NCI-H2107 (cell line): ENCODE measurements around the gene ACAN.

ENCODE experiments used
- DNase-seq: peaks from one replicate; lab custom pipeline; 2025; lab: John Stamatoyannopoulos, UW

ACAN gene

DNA sequence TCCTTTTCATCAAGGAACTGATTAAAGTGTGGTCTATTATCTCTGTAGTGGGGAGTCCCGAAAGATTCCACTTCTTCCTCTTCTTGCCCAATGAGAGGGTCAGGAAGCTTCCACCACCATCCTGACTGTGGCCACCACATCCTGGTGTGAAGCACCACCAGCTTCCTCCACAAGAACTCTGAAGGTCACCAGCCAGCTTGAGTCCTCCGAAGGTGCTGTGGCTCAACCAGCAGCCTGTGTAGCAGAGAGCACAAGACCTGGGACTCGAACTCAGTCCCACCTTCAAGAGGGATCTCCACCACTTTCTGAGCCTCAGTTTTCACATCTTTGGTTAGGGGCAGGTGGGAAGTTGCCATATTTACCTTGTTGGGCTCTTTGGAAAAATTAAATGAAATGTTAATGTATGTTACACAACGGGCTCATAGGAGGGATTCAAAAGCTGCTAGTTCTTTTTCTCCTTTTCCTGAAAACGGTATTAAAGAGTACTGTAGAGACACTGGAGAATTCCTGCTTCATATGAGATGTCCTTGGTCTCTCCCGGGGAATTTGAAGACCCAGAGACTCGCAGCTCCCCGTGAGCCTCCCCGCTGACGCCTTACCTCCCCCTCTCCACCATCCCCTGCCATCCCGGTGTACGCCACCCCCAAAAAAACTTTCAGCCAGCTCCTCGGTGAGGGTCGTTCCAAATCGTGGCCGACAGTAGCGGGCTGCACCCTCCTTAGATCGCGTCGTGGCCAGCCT, 816 bp upstream of the ACAN start:
- no peak for DNase-seq

DNA sequence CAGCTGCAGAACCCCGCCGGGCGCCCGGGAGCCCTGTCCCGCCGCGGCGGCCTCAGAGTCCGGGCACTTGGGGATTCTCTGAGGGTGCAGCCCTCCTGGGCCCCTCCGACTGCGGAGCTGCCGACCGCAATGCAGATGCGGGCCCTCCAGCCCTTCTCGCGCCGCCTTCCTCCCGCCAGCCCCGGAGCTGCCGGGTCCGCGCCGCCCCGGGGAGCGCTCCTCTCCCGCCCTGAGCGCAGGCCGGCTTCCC, 320 bp upstream of the ACAN start:
- DNase-seq, result no peak

- DNase-seq, result no peak
Observed at GRCh38 chr15:88803920-88804247, 648 bp downstream of the ACAN start.

DNA sequence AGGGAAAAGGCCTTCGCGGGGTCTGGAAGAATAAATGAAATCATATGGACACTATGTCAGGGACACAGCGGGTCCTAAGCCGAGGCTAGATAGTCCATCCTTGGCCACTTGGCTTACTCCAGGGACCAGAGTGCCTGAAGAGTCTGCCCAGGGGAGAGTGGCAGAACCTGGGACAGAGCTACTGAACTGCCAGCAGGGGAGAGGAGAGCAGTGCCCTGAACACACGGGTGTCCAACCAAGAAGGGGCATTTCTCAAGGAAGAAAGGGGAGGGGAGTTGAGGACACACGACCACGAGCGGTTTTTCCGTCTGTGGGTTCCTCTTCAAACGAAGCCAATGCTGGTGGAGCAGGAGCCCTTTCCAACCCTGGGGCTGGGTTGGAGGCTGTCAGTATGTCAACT, 1.0 kb downstream of the ACAN start:
- no peak for DNase-seq

- no peak for DNase-seq
Observed at GRCh38 chr15:88805031-88805780, 2.0 kb downstream of the ACAN start.

- no peak for DNase-seq
Observed at GRCh38 chr15:88810446-88810845, 7.2 kb downstream of the ACAN start.

DNA sequence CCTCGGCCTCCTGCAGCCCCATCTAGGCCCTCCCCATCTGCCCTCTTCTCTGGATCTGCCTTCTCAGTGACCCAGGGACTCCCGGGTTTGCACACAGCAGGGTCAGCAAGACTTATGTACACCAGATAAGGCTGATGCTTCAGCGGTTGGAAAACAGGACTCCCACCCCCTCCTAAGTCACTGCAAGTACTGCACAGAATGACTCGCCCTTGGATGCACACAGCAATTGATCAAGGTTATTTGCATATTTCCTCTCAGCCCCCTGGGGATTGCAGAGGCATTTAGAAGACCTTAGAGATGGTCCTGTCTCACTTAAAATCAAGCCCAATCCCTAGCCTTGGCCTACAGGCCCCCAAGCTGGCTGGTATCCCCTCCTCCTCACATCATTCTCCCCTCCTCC, 8.9 kb downstream of the ACAN start:
- no peak for DNase-seq

GRCh38 chr15:88813960-88814359, 10.7 kb downstream of the ACAN start:
- no peak for DNase-seq

DNA sequence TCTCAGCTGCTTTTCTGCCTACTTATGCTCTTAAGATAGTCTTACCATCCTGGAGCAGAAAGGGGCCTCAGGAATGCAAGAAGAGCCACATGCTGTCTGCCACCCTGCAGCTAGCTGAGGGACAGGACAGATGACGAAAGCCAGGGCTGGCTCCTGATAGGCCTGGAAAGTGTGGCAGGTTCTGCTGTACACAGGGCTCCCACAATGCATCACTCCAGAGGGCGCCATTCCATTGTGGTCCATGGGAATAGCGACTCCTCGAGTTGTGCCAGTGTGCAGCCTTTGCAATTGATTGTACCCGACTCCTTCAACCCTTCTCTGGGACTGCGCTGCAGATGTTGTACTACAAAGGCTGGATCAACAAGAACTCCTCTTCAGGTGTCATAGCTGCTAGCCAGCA, 11.2 kb downstream of the ACAN start:
- no peak for DNase-seq

- no peak for DNase-seq
Observed at GRCh38 chr15:88818920-88819319, 15.7 kb downstream of the ACAN start.

DNA sequence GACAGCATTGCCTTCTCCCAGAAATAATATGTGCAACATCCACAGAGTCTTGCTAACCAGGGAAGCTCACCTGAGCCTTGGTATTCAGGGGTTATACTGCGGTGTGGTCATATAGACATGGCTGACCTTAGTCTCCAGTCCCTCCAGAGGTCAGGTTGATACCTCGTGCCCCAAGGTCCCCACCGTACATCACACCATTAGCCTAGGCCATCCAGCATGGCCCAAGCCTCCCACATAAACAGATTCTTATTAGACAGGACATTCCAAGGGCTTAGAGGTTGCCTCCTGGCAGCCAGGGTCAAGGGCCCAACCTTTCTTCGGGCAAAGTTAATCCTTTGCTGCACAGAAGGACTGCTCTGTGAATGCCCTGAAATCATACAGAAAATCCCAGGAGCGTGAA, 18.8 kb downstream of the ACAN start:
- no peak for DNase-seq

GRCh38 chr15:88828791-88829190, 25.6 kb downstream of the ACAN start:
- DNase-seq, result no peak

DNA sequence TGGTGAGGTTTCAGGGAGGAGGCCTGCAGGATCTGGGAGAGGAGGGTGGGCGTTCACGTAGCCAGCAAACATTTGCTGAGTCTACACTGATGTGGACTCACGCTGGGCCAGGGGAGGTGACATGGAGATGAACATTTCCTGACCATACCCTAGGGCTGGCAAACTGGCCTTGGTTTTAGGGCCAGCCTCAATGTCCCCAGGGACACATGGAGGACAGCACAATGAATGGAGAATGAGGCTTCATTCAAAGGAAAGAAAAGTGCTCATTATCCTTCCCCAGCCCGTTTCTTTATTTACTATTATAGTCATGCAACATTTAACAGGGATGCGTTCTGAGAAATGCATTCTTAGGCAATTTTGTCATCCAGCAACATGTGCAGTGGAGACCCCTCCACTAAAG, 26.8 kb downstream of the ACAN start:
- no peak for DNase-seq

DNA sequence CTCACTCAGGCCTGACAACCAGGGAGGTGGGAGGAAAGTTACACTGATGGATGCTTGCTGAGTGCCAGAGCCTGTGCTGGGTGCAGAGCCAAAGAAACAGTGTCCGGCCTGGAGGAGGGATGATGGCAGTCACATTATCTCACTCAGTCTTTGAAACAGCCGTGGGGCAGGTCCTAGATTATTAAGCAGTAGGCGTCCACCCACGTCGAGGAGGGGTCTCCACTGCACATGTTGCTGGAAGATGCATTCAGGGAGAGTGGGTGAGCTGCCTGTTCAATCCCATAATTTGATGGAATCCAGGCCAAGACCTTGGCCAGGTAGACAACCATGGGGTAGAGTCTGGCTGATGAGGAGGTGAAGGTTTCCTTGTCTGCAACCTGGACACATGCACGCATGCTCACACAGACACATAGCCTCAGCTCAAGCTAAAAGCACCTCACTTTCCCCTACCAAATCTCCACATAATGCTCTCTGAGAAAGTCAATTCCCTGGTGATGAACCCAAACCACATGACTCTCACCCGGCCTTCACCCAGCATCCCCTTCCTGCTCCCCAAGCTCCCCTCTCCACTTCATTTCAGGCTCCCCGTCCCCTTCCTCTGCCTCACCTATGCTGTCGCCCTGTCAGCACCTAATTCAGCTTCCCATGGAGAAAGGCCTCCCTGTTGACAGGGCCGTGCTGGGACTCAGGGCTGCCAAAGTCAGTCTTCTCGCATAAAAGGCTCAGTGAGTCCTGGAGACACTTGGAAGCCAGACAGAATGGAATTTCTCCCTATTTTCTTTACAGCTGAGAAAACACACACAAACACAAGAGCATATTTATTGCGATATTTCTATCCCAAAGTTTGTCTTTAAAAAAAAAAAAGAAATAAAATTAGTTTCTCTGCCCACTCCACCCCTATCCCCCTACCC, 29.8 kb downstream of the ACAN start:
- no peak for DNase-seq

GRCh38 chr15:88833731-88834100, 30.5 kb downstream of the ACAN start:
- no peak for DNase-seq

DNA sequence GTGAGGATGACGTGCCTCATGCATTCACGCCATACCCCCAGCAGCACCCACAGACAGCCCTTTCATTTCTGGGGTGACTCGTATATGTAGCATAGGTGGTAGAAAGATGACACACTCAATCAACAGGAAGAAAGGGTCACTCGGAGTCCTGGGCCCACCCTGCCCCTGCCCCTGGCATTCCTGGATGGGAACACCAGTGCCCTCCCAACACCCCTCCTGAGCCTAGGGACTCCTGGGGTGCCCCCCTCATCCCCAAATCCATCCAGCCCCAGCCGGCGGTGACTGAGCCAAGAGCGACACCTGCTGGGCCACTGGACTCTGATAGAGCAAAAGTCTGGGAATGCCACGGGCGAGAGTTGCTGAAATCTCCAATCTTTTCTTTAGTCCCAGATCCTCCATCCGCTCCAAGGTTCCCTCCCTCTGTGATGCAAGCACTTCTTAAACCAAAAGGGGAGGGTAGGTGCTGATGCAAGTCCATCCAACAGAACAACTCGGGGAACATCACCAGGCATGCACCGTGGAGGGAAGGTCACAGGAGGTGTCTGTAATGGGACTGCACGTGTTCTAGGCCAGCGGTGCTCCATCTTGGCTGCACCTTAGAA, 31.1 kb downstream of the ACAN start:
- DNase-seq, result no peak

GRCh38 chr15:88835119-88835518, 31.9 kb downstream of the ACAN start:
- DNase-seq, result no peak

GRCh38 chr15:88835646-88836045, 32.4 kb downstream of the ACAN start:
- DNase-seq, result no peak

DNA sequence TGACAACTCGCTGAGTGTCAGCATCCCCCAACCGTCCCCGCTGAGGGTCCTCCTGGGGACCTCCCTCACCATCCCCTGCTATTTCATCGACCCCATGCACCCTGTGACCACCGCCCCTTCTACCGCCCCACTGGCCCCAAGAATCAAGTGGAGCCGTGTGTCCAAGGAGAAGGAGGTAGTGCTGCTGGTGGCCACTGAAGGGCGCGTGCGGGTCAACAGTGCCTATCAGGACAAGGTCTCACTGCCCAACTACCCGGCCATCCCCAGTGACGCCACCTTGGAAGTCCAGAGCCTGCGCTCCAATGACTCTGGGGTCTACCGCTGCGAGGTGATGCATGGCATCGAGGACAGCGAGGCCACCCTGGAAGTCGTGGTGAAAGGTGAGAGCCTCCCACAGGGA, 35.4 kb downstream of the ACAN start:
- DNase-seq, result no peak

GRCh38 chr15:88839146-88839545, 35.9 kb downstream of the ACAN start:
- no peak for DNase-seq

GRCh38 chr15:88839961-88840360, 36.7 kb downstream of the ACAN start:
- no peak for DNase-seq

DNA sequence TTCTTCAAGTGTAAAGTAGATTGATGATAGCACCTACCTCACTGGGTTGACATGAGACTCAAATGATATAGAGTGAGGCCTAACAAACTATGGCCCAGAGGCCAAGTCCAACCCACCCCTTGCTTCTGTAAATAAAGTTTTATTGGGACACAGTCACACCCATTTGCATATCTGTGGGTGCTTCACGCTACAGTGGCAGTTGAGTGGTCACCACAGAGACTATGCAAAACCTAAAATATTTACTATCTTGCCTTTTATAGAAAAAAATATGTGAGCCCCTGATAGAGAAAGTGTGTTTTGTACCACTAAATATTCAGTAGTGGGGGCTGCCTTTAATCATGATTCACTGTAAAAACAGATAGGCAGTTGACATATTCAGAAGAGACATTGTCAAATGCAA, 38.0 kb downstream of the ACAN start:
- no peak for DNase-seq

DNA sequence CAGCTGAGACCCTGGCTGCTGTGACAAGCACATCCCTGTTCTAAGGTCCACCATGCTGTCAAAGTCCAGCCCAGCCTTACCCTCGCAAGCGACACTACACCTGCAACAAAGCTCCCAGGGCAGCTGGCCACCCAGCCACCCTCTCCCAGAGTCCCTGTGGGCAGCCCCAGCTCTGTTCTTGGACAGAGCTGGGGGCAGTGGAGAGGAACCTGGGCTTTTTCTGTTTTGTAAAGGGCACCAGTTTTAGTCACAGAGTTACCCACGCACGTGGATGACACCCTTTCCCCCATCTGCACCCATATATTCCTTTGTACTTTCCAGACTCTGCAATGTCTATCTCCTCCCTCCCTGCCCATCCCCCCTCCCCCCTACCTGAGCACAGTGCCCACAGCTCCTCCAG, 38.9 kb downstream of the ACAN start:
- DNase-seq, result no peak
